GM23338 (cell line): ENCODE data around the gene MYL11. TPM values are rescaled to one million over a fixed set of nuclear protein-coding genes. Genes with fewer than 3 reads are reported as not detected.

Experiments used
- ATAC-seq: fragments of 200-7000 bp; cut with Tn5 transposase; 3 replicates; pipeline ENCODE4 v1.9.1; 2020
- DNase-seq: peaks from one replicate; pipeline ENCODE4 v3.0.0-alpha.2; 2015; ENCODE audit warnings: low spot score
- H2AFZ ChIP-seq: fragments of 200-600 bp; sonication (generic); 2 replicates; pipeline ENCODE4 v1.8.0; 2016; ENCODE audit warnings: antibody characterized with exemption, mild to moderate bottlenecking, moderate library complexity
- H3F3A ChIP-seq: fragments of 200-600 bp; sonication (generic); replicated peaks from 2 replicates; pipeline ENCODE4 v1.8.0; 2017; ENCODE audit warnings: antibody characterized with exemption, mixed run types, low read depth
- H3K27ac ChIP-seq: fragments of 200-600 bp; sonication (generic); 2 replicates; pipeline ENCODE4 v1.6.1; 2016; ENCODE audit warnings: low read depth
- H3K27me3 ChIP-seq: fragments of 200-600 bp; sonication (generic); 2 replicates; pipeline ENCODE4 v1.8.0; 2016; ENCODE audit warnings: mild to moderate bottlenecking, mixed run types, moderate library complexity; ENCODE audit not compliant: insufficient read depth
- H3K36me3 ChIP-seq: fragments of 200-600 bp; sonication (generic); 2 replicates; pipeline ENCODE4 v1.8.0; 2016; ENCODE audit warnings: mild to moderate bottlenecking; ENCODE audit not compliant: insufficient read depth
- H3K4me1 ChIP-seq: fragments of 200-600 bp; sonication (generic); 2 replicates; pipeline ENCODE4 v1.8.0; 2016; ENCODE audit warnings: mild to moderate bottlenecking, moderate library complexity; ENCODE audit not compliant: insufficient read depth
- H3K4me2 ChIP-seq: fragments of 200-600 bp; sonication (generic); 2 replicates; pipeline ENCODE4 v1.7.1; 2017; ENCODE audit warnings: mixed run types
- H3K4me3 ChIP-seq: fragments of 200-600 bp; sonication (generic); 2 replicates; pipeline ENCODE4 v1.6.1; 2016; ENCODE audit warnings: mixed run types
- H3K79me2 ChIP-seq: fragments of 200-600 bp; sonication (generic); replicated peaks from 2 replicates; pipeline ENCODE4 v1.8.0; 2017; ENCODE audit warnings: mild to moderate bottlenecking; ENCODE audit not compliant: insufficient read depth
- H3K9me2 ChIP-seq: fragments of 200-600 bp; sonication (generic); 2 replicates; pipeline ENCODE4 v1.8.0; 2017; ENCODE audit not compliant: insufficient read depth
- H4K20me1 ChIP-seq: fragments of 200-600 bp; sonication (generic); replicated peaks from 2 replicates; pipeline ENCODE4 v1.8.0; 2017; ENCODE audit warnings: mild to moderate bottlenecking; ENCODE audit not compliant: insufficient read depth
- H3K27ac Mint-ChIP-seq: 2 replicates; pipeline ENCODE4 v1.8.0; 2020; ENCODE audit warnings: inconsistent platforms, mild to moderate bottlenecking, moderate library complexity, mixed read lengths
- H3K27me3 Mint-ChIP-seq: 3 replicates; pipeline ENCODE4 v1.8.0; 2022; ENCODE audit warnings: low read depth, mild to moderate bottlenecking, moderate library complexity, mixed read lengths, inconsistent platforms; ENCODE audit not compliant: insufficient read depth, poor library complexity
- H3K36me3 Mint-ChIP-seq: 3 replicates; pipeline ENCODE4 v1.8.0; 2021; ENCODE audit warnings: low read depth, mild to moderate bottlenecking, inconsistent platforms, moderate library complexity, mixed read lengths
- H3K4me1 Mint-ChIP-seq: 3 replicates; pipeline ENCODE4 v1.8.0; 2020; ENCODE audit warnings: mild to moderate bottlenecking, inconsistent platforms, mixed read lengths
- H3K4me3 Mint-ChIP-seq: 3 replicates; pipeline ENCODE4 v1.8.0; 2021; ENCODE audit warnings: moderate library complexity, mild to moderate bottlenecking, inconsistent platforms, mixed read lengths
- H3K9me3 Mint-ChIP-seq: 3 replicates; pipeline ENCODE4 v1.8.0; 2020; ENCODE audit warnings: moderate library complexity, mild to moderate bottlenecking, inconsistent platforms, mixed read lengths
- CREB1 ChIP-seq: fragments of 250-450 bp; sonication (Bioruptor Pico); IDR thresholded peaks from 2 replicates; pipeline ENCODE4 v1.5.0; 2020; ENCODE audit warnings: low read depth, mild to moderate bottlenecking, moderate library complexity
- CTCF ChIP-seq, 2 experiments: fragments of 200-600 bp in 1 of 2; sonication (generic) in 1 of 2; conservative IDR thresholded peaks; 2 replicates each; pipeline versions ENCODE4 v1.5.1 to v1.6.1; 2016 to 2017; ENCODE audit warnings: antibody characterized with exemption in 2 of 2, low read depth in 2 of 2, mild to moderate bottlenecking in 2 of 2, moderate library complexity in 1 of 2
- ETS1 ChIP-seq: IDR thresholded peaks from 2 replicates; pipeline ENCODE4 v1.6.1; 2016; ENCODE audit warnings: antibody characterized with exemption
- EZH2 ChIP-seq: fragments of 200-600 bp; sonication (generic); IDR thresholded peaks from one replicate; pipeline ENCODE4 v1.8.0; 2017; ENCODE audit warnings: antibody characterized with exemption, mild to moderate bottlenecking, low read depth; ENCODE audit not compliant: unreplicated experiment
- EZH2phosphoT487 ChIP-seq: fragments of 200-600 bp; sonication (generic); IDR thresholded peaks from one replicate; pipeline ENCODE4 v1.8.1; 2018; ENCODE audit warnings: antibody characterized with exemption; ENCODE audit not compliant: unreplicated experiment
- JUNB ChIP-seq: IDR thresholded peaks from one replicate; pipeline ENCODE4 v1.6.1; 2016; ENCODE audit warnings: antibody characterized with exemption; ENCODE audit not compliant: unreplicated experiment
- NANOG ChIP-seq: IDR thresholded peaks from 2 replicates; pipeline ENCODE4 v1.6.1; 2016; ENCODE audit warnings: antibody characterized with exemption, borderline replicate concordance
- POLR2AphosphoS5 ChIP-seq: IDR thresholded peaks from 2 replicates; pipeline ENCODE4 v1.6.1; 2016; ENCODE audit warnings: antibody characterized with exemption, low read depth
- REST ChIP-seq: IDR thresholded peaks from one replicate; pipeline ENCODE4 v1.6.1; 2018; ENCODE audit warnings: antibody characterized with exemption; ENCODE audit not compliant: unreplicated experiment
- STAT1 ChIP-seq: IDR thresholded peaks from one replicate; pipeline ENCODE4 v1.6.1; 2016; ENCODE audit warnings: antibody characterized with exemption; ENCODE audit not compliant: unreplicated experiment
- ZNF114 ChIP-seq: fragments of 250-450 bp; sonication (Bioruptor Pico); IDR thresholded peaks from 2 replicates; pipeline ENCODE4 v1.5.0; 2020; ENCODE audit warnings: mild to moderate bottlenecking, moderate library complexity
- ZNF331 ChIP-seq: fragments of 250-450 bp; sonication (Bioruptor Pico); IDR thresholded peaks from 2 replicates; pipeline ENCODE4 v1.5.0; 2020; ENCODE audit warnings: low read depth, mild to moderate bottlenecking, moderate library complexity
- ZNF462 ChIP-seq: fragments of 250-450 bp; sonication (Bioruptor Pico); IDR thresholded peaks from 2 replicates; pipeline ENCODE4 v1.5.0; 2020; ENCODE audit warnings: mild to moderate bottlenecking, moderate library complexity
- polyA plus RNA-seq: library from polyadenylated mRNA; unstranded; fragments of >200 nt; fragmentation: Nextera tagmentation; extraction: Ambion mirVana; gene quantifications from 2 replicates; pipeline ENCODE4 v1.2.1, GENCODE V29; 2016
- total RNA-seq: library from RNA; depleted of rRNA; stranded (reverse); fragments of >200 nt; shearing (Covaris generic); gene quantifications from 2 replicates; pipeline ENCODE4 v1.2.3, GENCODE V29; 2014

The MYL11 gene
- total and polyA plus RNA-seq, 2 experiments from 2014 or later: 3.5 TPM; not detected in 1

GRCh38 chr16:30342751-30343490 lies 31.7 kb upstream of the MYL11 start:
- Mint-ChIP-seq H3K9me3 (no peaks in the 10 kb centered on the region; the same call in 2 of the 3 replicates), H3K27ac (no peak overlapping the region), H3K4me1 (no peaks in the 10 kb centered on the region), H3K36me3 (no peaks in the 10 kb centered on the region; the same call in 2 of the 3 replicates), H3K4me3 (no peak overlapping the region), H3K27me3 (peaks cover 3% of the 10 kb centered on the region)
- Histone ChIP-seq H2AFZ (no peak overlapping the region), H3K4me1 (no peaks in the 10 kb centered on the region), H3K36me3 (no peaks in the 10 kb centered on the region), H3K79me2 (no peaks in the 10 kb centered on the region), H3K4me2 (no peak overlapping the region), H3K4me3 (no peak overlapping the region), H3K9me2 (no peaks in the 10 kb centered on the region), H3K27me3 (no peaks in the 10 kb centered on the region), H3F3A (no peaks in the 10 kb centered on the region), H4K20me1 (no peaks in the 10 kb centered on the region), H3K27ac (no peak overlapping the region)
- DNase-seq (no peak), ATAC-seq (no peak)
- TF ChIP-seq EZH2phosphoT487 (no peak), CREB1 (CRISPR knock-in tag) (no peak), POLR2AphosphoS5 (no peak), JUNB (no peak), EZH2 (no peak), ZNF114 (CRISPR knock-in tag) (no peak), CTCF (conservative IDR thresholded peaks at IDR 0.05; ENCODE audit: low read depth in 2 of 2) (no peak), ETS1 (no peak), ZNF331 (CRISPR knock-in tag) (no peak), REST (no peak), NANOG (no peak), STAT1 (no peak), ZNF462 (CRISPR knock-in tag) (no peak)
